SK-N-SH (cell line): ENCODE results near the gene RAB40A. TPM values are rescaled to one million over a fixed set of nuclear protein-coding genes. Genes with fewer than 3 reads are reported as not detected.

Experiments used
- CTCF ChIA-PET: fragments of 300-600, 350-600 bp; formaldehyde crosslinking; extraction: SDS; loops from one replicate; lab custom pipeline; 2021; lab: Yijun Ruan, JAX
- POLR2A ChIA-PET: fragments of 350-600 bp; sonication (Branson Sonifier 250); formaldehyde crosslinking; extraction: SDS; loops from one replicate; lab custom pipeline; 2020; ENCODE audit warnings: antibody characterized with exemption, inconsistent platforms; lab: Yijun Ruan, JAX
- DNase-seq: peaks from one replicate; pipeline ENCODE4 v3.0.0; 2012
- H2AFZ ChIP-seq: fragments of 200-600 bp; sonication (generic); 2 replicates; pipeline ENCODE4 v1.8.1; 2016; ENCODE audit warnings: antibody characterized with exemption, mild to moderate bottlenecking, low read depth
- H3F3A ChIP-seq: fragments of 200-600 bp; sonication (generic); replicated peaks from 2 replicates; pipeline ENCODE3; 2016; ENCODE audit warnings: antibody characterized with exemption, mild to moderate bottlenecking; ENCODE audit not compliant: insufficient read depth
- H3K27ac ChIP-seq, 2 experiments: fragments of 200-500 bp in 1 of 2; fragments of 200-600 bp in 1 of 2; sonication (Bioruptor generic) in 1 of 2; sonication (generic), shearing (Covaris generic) in 1 of 2; 2 replicates each; pipeline versions ENCODE4 v1.5.1 to v1.6.1; 2014 to 2016; ENCODE audit warnings: low read depth in 2 of 2, inconsistent platforms in 1 of 2, low read length in 1 of 2, mild to moderate bottlenecking in 1 of 2, mixed read lengths in 1 of 2
- H3K27me3 ChIP-seq: fragments of 200-600 bp; sonication (generic), shearing (Covaris generic); 2 replicates; pipeline ENCODE4 v1.6.1; 2016; ENCODE audit warnings: mixed run types; ENCODE audit not compliant: insufficient read depth
- H3K36me3 ChIP-seq, 2 experiments: fragments of 200-500 bp in 1 of 2; fragments of 200-600 bp in 1 of 2; sonication (Bioruptor generic) in 1 of 2; sonication (generic) in 1 of 2; replicated peaks in 1 of 2; 2 replicates each; pipeline versions ENCODE3 to v1.5.1; 2014 to 2016; ENCODE audit warnings: low read length in 1 of 2, mild to moderate bottlenecking in 1 of 2; ENCODE audit not compliant: insufficient read depth in 2 of 2, control insufficient read depth in 1 of 2
- H3K4me1 ChIP-seq, 2 experiments: fragments of 200-500 bp in 1 of 2; fragments of 200-600 bp in 1 of 2; sonication (Bioruptor generic) in 1 of 2; sonication (generic), shearing (Covaris generic) in 1 of 2; 2 replicates each; pipeline versions ENCODE4 v1.5.1 to v1.6.1; 2014 to 2016; ENCODE audit warnings: low read depth in 1 of 2, low read length in 1 of 2, mixed run types in 1 of 2; ENCODE audit not compliant: insufficient read depth in 2 of 2, control insufficient read depth in 1 of 2
- H3K4me2 ChIP-seq: fragments of 200-600 bp; sonication (generic), shearing (Covaris generic); 2 replicates; pipeline ENCODE4 v1.6.1; 2017; ENCODE audit warnings: mixed run types
- H3K4me3 ChIP-seq, 2 experiments: fragments of 200-500 bp in 1 of 2; fragments of 200-600 bp in 1 of 2; sonication (Bioruptor generic) in 1 of 2; sonication (generic), shearing (Covaris generic) in 1 of 2; 2 replicates each; pipeline versions ENCODE4 v1.5.1 to v1.8.1; 2014 to 2016; ENCODE audit warnings: low read depth in 2 of 2, inconsistent platforms in 1 of 2, low read length in 1 of 2, mild to moderate bottlenecking in 1 of 2, mixed read lengths in 1 of 2, moderate library complexity in 1 of 2
- H3K79me2 ChIP-seq: fragments of 200-600 bp; sonication (generic); 2 replicates; pipeline ENCODE4 v1.8.1; 2017; ENCODE audit warnings: mild to moderate bottlenecking; ENCODE audit not compliant: insufficient read depth
- H3K9ac ChIP-seq: fragments of 200-600 bp; sonication (generic); 2 replicates; pipeline ENCODE4 v1.6.1; 2017; ENCODE audit warnings: mixed run types
- H3K9me2 ChIP-seq: fragments of 200-600 bp; sonication (generic); 2 replicates; pipeline ENCODE4 v1.6.1; 2017; ENCODE audit warnings: mixed run types
- H3K9me3 ChIP-seq: fragments of 200-600 bp; sonication (generic); 2 replicates; pipeline ENCODE4 v1.6.1; 2017; ENCODE audit warnings: mixed run types, mild to moderate bottlenecking, moderate library complexity
- H4K20me1 ChIP-seq: fragments of 200-600 bp; sonication (generic); 2 replicates; pipeline ENCODE4 v1.6.1; 2017; ENCODE audit warnings: mild to moderate bottlenecking, mixed run types; ENCODE audit not compliant: insufficient read depth
- ELF1 ChIP-seq: IDR thresholded peaks from 2 replicates; pipeline ENCODE4 v1.4.0; 2012
- GABPA ChIP-seq: IDR thresholded peaks from 2 replicates; pipeline ENCODE4 v1.4.0; 2012; ENCODE audit warnings: low read depth, mild to moderate bottlenecking
- JUND ChIP-seq: IDR thresholded peaks from 2 replicates; pipeline ENCODE4 v1.4.0; 2012
- MXI1 ChIP-seq: IDR thresholded peaks from 2 replicates; pipeline ENCODE4 v1.6.1; 2012; ENCODE audit warnings: mild to moderate bottlenecking, low read depth, low read length, improper control_type of control experiment
- POLR2AphosphoS5 ChIP-seq: IDR thresholded peaks from 2 replicates; pipeline ENCODE4 v1.6.1; 2012; ENCODE audit warnings: low read depth, low read length
- RFX5 ChIP-seq: IDR thresholded peaks from 2 replicates; pipeline ENCODE4 v1.6.1; 2012; ENCODE audit warnings: mild to moderate bottlenecking, improper control_type of control experiment, low read length
- RXRA ChIP-seq: IDR thresholded peaks from 2 replicates; pipeline ENCODE4 v1.4.0; 2012; ENCODE audit warnings: low read depth, mild to moderate bottlenecking, borderline replicate concordance
- SIN3A ChIP-seq: IDR thresholded peaks from 2 replicates; pipeline ENCODE4 v1.6.1; 2012; ENCODE audit warnings: low read depth, mild to moderate bottlenecking, low read length, moderate library complexity, borderline replicate concordance
- SMC3 ChIP-seq: IDR thresholded peaks from 2 replicates; pipeline ENCODE4 v1.6.1; 2012; ENCODE audit warnings: low read depth, low read length, improper control_type of control experiment
- WGBS: methylation state at CpG from one replicate; pipeline ENCODE4 v1.1.6; 2017; ENCODE audit warnings: low lambda C conversion rate; 5-methylcytosine and 5-hydroxymethylcytosine counted together
- polyA plus RNA-seq, 3 experiments: library from polyadenylated mRNA; depleted of rRNA; stranded (reverse); fragments of >200 nt; gene quantifications; 2 replicates each; pipeline ENCODE4 v1.2.3, GENCODE V29; 2012
- TF ChIP-seq, protein P1 (sequence below): fragments of 150-350 bp; IDR thresholded peaks from 2 replicates; pipeline ENCODE4 v1.6.1; 2017; ENCODE audit warnings: antibody characterized with exemption, low read length, low read depth, borderline replicate concordance
- TF ChIP-seq, protein P2 (sequence below): IDR thresholded peaks from 2 replicates; pipeline ENCODE4; 2012
- TF ChIP-seq, protein P3 (sequence below): IDR thresholded peaks from 2 replicates; pipeline ENCODE4 v1.4.0; 2012; ENCODE audit warnings: low read depth
- TF ChIP-seq, protein P4 (sequence below): IDR thresholded peaks from 2 replicates; pipeline ENCODE4 v1.4.0; 2012; ENCODE audit warnings: low read depth, borderline replicate concordance

Gene RAB40A
- polyA plus RNA-seq, 1 of the 3 experiments (the other 2 are of a cell fraction): 0.30 TPM

DNA sequence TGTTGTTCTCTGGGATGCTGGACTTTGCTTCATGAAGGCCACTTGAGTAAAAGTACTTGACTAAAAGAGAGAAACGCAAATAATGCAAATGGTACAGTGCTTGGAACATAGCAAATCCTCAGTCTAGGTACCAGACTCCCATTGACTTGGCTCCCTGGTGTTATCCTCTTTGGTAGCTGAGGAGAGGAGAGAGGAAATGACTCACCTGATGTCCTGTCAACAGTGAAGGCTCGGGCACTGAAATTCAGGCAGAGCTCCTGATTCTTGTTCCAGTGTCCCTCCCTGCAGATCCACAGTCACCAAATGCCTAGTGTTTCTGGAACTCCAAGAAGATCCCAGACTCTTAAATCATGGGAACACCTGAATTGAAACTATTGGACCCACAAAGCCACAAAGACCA is 43.5 kb upstream of the RAB40A start:
- 22% methylated on average over 2 of the region's 2 CpGs for whole genome bisulfite sequencing
- H2AFZ ChIP-seq: no peak overlapping the region
- ChIA-PET POLR2A (no interaction called here), CTCF (no interaction called here)
- no peak overlapping the region for H3K4me2 ChIP-seq
- H3F3A ChIP-seq: no peaks in the 10 kb centered on the region
- H4K20me1 ChIP-seq: no peaks in the 10 kb centered on the region
- H3K4me1 ChIP-seq: no peaks in the 10 kb centered on the region
- TF ChIP-seq JUND: peak; percentile 27; the same call in 1 of the 2 replicates
- TF ChIP-seq, protein P1, sequence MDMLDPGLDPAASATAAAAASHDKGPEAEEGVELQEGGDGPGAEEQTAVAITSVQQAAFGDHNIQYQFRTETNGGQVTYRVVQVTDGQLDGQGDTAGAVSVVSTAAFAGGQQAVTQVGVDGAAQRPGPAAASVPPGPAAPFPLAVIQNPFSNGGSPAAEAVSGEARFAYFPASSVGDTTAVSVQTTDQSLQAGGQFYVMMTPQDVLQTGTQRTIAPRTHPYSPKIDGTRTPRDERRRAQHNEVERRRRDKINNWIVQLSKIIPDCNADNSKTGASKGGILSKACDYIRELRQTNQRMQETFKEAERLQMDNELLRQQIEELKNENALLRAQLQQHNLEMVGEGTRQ: no peak
- TF ChIP-seq, protein P2, sequence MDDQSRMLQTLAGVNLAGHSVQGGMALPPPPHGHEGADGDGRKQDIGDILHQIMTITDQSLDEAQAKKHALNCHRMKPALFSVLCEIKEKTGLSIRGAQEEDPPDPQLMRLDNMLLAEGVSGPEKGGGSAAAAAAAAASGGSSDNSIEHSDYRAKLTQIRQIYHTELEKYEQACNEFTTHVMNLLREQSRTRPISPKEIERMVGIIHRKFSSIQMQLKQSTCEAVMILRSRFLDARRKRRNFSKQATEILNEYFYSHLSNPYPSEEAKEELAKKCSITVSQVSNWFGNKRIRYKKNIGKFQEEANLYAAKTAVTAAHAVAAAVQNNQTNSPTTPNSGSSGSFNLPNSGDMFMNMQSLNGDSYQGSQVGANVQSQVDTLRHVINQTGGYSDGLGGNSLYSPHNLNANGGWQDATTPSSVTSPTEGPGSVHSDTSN: peak; percentile 21; the same call in 1 of the 2 replicates
- no peaks in the 10 kb centered on the region for H3K79me2 ChIP-seq
- H3K9ac ChIP-seq: no peak overlapping the region
- no peak overlapping the region for H3K27ac ChIP-seq
- no peaks in the 10 kb centered on the region for H3K36me3 ChIP-seq
- no peaks in the 10 kb centered on the region; the same call in 1 of the 2 replicates for H3K27me3 ChIP-seq
- no peaks in the 10 kb centered on the region for H3K9me3 ChIP-seq
- H3K9me2 ChIP-seq: no peaks in the 10 kb centered on the region
- H3K4me3 ChIP-seq: no peak overlapping the region
- no peak for DNase-seq

DNA sequence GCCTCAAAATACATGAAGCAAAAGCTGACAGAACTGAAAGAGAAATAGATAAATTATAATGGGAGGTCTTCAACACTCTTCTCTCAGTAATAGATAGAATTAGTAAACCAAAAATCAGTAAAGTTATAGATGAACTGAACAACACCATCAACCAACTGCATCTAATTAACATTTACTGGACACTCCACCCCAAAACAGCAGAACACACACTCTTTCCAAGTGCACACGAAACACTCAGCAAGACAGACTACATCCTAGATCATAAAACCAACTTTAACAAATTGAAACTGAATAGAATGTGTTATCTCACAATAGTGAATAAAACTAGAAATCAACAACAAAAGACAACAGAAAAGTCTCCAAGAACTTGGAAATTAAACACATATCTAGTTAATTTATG is 41.0 kb upstream of the RAB40A start:
- TF ChIP-seq POLR2AphosphoS5: no peak
- TF ChIP-seq SIN3A: no peak
- TF ChIP-seq, protein P3, sequence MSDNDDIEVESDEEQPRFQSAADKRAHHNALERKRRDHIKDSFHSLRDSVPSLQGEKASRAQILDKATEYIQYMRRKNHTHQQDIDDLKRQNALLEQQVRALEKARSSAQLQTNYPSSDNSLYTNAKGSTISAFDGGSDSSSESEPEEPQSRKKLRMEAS: no peak
- TF ChIP-seq SMC3: no peak
- no peak for TF ChIP-seq RXRA
- no peak for TF ChIP-seq RFX5
- no peak for TF ChIP-seq GABPA
- TF ChIP-seq, protein P4, sequence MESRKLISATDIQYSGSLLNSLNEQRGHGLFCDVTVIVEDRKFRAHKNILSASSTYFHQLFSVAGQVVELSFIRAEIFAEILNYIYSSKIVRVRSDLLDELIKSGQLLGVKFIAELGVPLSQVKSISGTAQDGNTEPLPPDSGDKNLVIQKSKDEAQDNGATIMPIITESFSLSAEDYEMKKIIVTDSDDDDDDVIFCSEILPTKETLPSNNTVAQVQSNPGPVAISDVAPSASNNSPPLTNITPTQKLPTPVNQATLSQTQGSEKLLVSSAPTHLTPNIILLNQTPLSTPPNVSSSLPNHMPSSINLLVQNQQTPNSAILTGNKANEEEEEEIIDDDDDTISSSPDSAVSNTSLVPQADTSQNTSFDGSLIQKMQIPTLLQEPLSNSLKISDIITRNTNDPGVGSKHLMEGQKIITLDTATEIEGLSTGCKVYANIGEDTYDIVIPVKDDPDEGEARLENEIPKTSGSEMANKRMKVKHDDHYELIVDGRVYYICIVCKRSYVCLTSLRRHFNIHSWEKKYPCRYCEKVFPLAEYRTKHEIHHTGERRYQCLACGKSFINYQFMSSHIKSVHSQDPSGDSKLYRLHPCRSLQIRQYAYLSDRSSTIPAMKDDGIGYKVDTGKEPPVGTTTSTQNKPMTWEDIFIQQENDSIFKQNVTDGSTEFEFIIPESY: no peak
- TF ChIP-seq ELF1: no peak
- TF ChIP-seq MXI1: no peak
- no peak overlapping the region for H3K4me2 ChIP-seq
- H4K20me1 ChIP-seq: no peaks in the 10 kb centered on the region
- ChIA-PET POLR2A (no interaction called here), CTCF (no interaction called here)
- H3K27me3 ChIP-seq: no peaks in the 10 kb centered on the region
- no peak overlapping the region for H3K27ac ChIP-seq
- no peaks in the 10 kb centered on the region for H3K9me3 ChIP-seq
- H3K79me2 ChIP-seq: no peaks in the 10 kb centered on the region
- H3K9me2 ChIP-seq: no peaks in the 10 kb centered on the region
- H3K4me3 ChIP-seq: no peak overlapping the region
- no peak overlapping the region for H2AFZ ChIP-seq
- no peaks in the 10 kb centered on the region for H3F3A ChIP-seq
- WGBS: 22% methylated on average over 1 of the region's 1 CpG
- no peak for DNase-seq
- H3K36me3 ChIP-seq: no peaks in the 10 kb centered on the region
- no peaks in the 10 kb centered on the region for H3K4me1 ChIP-seq
- no peak overlapping the region for H3K9ac ChIP-seq
